Skeletal muscle satellite cell (primary cell): ENCODE results near the gene DHX15.

Experiments
- H3K27me3 ChIP-seq: 2 replicates; pipeline ENCODE4 v1.7.0; 2013; ENCODE audit warnings: low read length; ENCODE audit not compliant: control insufficient read depth, insufficient read depth
- H3K36me3 ChIP-seq: 2 replicates; pipeline ENCODE4 v1.7.0; 2013; ENCODE audit warnings: mild to moderate bottlenecking, control low read depth, low read length; ENCODE audit not compliant: insufficient read depth
- H3K4me1 ChIP-seq: 2 replicates; pipeline ENCODE4 v1.7.0; 2013; ENCODE audit warnings: low read length; ENCODE audit not compliant: control insufficient read depth, insufficient read depth
- H3K4me2 ChIP-seq: 2 replicates; pipeline ENCODE4 v1.7.0; 2013; ENCODE audit warnings: mild to moderate bottlenecking, low read length
- H3K4me3 ChIP-seq: 2 replicates; pipeline ENCODE4 v1.7.0; 2013; ENCODE audit warnings: low read length
- H3K9ac ChIP-seq: 2 replicates; pipeline ENCODE4 v1.7.0; 2013; ENCODE audit warnings: mild to moderate bottlenecking, low read depth, low read length, moderate library complexity
- H3K9me3 ChIP-seq: replicated peaks from 2 replicates; pipeline ENCODE4 v1.7.0; 2013; ENCODE audit warnings: mild to moderate bottlenecking, control low read depth, low read length

DHX15 gene

DNA sequence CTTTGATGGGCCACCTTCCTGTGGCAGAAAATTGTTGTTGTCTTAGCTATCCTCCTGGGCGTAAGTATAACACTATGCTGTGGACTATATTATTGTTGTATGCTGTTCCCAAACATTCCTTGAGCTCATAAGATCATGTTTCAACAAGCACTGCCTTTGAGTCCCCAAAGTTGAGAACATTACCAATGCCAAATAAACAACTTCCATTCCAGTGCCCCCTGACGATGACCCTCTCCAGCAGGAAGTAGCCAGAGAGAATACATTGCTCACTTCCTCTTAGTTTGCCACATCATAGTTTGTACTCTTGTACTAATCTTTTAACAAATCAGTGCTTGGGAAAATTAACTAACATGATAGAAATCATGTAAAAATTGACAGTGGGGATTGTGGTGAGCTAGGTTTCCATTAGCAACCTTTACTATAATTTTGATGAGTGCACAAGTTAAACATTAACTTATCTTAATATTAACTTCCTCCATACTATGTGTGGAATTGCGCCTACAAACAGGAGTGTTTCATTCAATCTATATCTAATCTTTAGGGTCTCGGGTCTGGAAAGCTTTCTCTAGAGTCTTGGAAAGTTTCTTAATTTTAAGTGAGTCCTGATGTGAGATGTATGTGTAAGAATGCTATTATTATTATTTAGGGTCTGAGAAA lies 20.3 kb upstream of the DHX15 start:
- no peaks in the 10 kb centered on the region for H3K9me3 ChIP-seq
- no peaks in the 10 kb centered on the region for H3K27me3 ChIP-seq

DNA sequence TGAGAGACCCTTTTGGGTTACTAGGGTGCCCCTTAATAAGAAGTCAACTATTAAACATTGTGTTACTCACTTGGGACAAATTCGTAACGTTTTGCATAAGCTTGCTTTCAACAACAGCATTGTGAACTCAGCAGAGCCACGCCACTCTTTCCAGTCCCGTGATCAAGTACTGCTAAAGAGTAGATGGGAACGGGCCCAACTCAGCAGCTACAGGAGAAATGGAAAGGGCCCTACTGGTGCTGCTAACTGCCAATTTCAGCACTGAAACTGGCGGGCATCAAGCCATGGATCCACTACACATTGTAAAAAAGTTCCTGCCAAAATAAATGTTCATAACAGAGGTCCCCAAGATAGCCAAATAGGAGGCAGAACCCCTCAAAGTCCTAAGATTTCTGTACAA lies 19.0 kb upstream of the DHX15 start:
- no peaks in the 10 kb centered on the region for H3K27me3 ChIP-seq
- H3K36me3 ChIP-seq, result no peaks in the 10 kb centered on the region
- H3K4me3 ChIP-seq, result no peak overlapping the region
- H3K4me2 ChIP-seq, result no peak overlapping the region
- no peaks in the 10 kb centered on the region for H3K4me1 ChIP-seq
- H3K9ac ChIP-seq, result no peak overlapping the region
- H3K9me3 ChIP-seq, result no peaks in the 10 kb centered on the region

More for the DNA sequence above, 20.3 kb upstream of the DHX15 start:
- H3K4me2 ChIP-seq, result no peak overlapping the region
- H3K36me3 ChIP-seq, result no peaks in the 10 kb centered on the region
- no peak overlapping the region for H3K4me3 ChIP-seq
- H3K4me1 ChIP-seq, result no peaks in the 10 kb centered on the region
- H3K9ac ChIP-seq, result no peak overlapping the region

DNA sequence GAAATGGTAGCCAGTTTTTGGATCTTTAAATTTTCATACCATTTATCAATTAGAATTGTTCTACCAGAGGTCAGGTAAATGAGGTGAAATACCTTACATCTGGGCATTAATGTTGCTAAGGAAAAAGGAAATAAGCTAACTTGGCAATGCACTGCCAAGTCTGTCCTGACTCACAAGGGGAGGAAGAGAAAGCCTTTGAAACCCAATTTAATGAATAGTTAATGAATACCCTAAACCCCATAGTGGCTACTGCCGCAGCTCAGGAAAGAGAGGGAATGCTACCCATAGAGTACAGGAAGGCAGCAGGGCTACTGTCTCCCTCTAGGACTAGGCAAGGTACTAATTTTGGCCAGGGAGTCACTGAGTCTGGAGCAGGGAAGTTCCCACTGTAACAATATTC lies 16.8 kb upstream of the DHX15 start:
- Histone ChIP-seq H3K9ac (no peak overlapping the region), H3K4me2 (no peak overlapping the region), H3K4me1 (no peaks in the 10 kb centered on the region), H3K36me3 (no peaks in the 10 kb centered on the region), H3K4me3 (no peak overlapping the region), H3K9me3 (no peaks in the 10 kb centered on the region), H3K27me3 (no peaks in the 10 kb centered on the region)

DNA sequence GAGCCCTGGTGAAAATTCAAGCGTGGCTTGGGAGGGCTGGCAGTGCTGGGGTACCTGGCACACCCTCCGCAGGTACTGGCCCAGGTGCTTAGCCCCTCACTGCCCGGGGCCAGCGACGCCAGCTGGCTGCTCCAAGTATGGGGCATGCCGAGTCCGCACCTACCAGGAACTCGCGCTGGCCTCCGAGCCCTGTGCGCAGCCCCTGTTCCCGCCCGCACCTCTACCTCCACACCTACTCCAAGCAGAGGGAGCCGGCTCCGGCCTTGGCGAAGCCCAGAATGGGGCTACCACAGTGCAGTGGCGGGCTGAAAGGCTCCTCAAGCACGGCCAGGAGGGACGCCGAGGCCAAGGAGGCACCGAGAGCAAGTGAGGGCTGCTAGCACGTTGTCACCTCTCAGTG lies 14.9 kb upstream of the DHX15 start:
- no peak overlapping the region for H3K9ac ChIP-seq
- no peaks in the 10 kb centered on the region for H3K4me1 ChIP-seq
- H3K9me3 ChIP-seq, result no peaks in the 10 kb centered on the region
- H3K27me3 ChIP-seq, result peaks cover 1% of the 10 kb centered on the region
- H3K36me3 ChIP-seq, result no peaks in the 10 kb centered on the region
- H3K4me3 ChIP-seq, result no peak overlapping the region
- H3K4me2 ChIP-seq, result no peak overlapping the region

DNA sequence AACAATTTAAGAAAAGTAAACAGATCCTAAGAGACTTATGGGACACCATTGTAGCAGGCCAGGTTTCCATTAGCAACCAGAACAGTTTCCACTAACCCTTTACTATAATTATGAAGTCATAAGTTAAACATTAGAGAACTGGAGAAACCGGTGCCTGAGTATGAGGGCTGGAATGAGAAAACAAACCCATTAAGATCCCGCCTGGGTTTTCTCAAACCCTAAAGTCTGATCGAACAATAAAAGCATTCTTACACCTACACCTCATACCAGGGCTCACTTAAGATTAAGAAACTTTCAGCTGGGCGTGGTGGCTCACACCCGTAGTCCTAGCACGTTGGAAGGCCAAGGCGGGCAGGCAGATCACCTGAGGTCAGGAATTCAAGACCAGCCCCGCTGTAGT lies 13.7 kb upstream of the DHX15 start:
- no peak overlapping the region for H3K9ac ChIP-seq
- H3K27me3 ChIP-seq, result peaks cover 4% of the 10 kb centered on the region
- H3K4me3 ChIP-seq, result no peak overlapping the region
- H3K4me1 ChIP-seq, result no peaks in the 10 kb centered on the region
- no peak overlapping the region for H3K4me2 ChIP-seq
- no peaks in the 10 kb centered on the region for H3K9me3 ChIP-seq
- H3K36me3 ChIP-seq, result no peaks in the 10 kb centered on the region

DNA sequence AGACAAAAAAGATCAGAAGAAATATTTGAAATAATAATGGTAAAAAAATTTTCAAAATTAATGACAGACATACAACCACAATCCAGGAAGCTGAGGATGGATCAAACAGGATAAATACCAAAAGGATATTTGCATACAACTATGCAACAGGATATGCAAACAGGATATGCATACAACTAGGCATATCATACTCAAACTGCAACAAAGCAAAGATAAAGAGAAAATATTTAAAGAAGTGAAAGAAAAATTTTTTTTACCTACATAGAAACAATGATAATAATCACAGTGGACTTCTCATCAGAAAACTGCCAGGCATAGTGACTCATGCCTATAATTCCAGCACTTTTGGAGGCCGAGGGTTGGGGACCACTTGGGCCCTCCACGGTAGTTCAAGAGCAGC lies 11.3 kb upstream of the DHX15 start:
- no peaks in the 10 kb centered on the region for H3K36me3 ChIP-seq
- no peak overlapping the region for H3K4me3 ChIP-seq
- H3K9ac ChIP-seq, result no peak overlapping the region
- H3K27me3 ChIP-seq, result peaks cover 9% of the 10 kb centered on the region
- no peaks in the 10 kb centered on the region for H3K9me3 ChIP-seq
- H3K4me1 ChIP-seq, result no peaks in the 10 kb centered on the region
- H3K4me2 ChIP-seq, result no peak overlapping the region

DNA sequence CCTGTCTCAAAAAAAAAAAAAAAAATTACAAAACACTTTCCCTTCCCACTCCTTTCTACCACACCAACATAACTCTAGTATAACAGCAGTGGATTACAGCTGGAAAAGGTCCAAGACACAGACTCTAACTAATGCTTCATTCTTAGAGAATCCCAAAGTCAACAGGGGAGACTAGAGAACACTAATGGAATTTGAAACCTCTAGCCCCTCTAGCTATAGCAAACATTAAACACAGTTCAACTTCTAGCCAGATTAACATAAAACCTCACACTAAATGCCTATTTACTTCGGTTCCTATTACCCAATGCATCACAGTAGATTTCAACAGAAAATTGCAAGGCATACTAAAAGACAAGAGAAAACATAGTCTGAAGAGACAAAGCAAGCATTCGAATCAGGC lies 10.5 kb upstream of the DHX15 start:
- Histone ChIP-seq H3K9me3 (no peaks in the 10 kb centered on the region), H3K4me1 (no peaks in the 10 kb centered on the region), H3K4me2 (no peak overlapping the region), H3K9ac (no peak overlapping the region), H3K36me3 (no peaks in the 10 kb centered on the region), H3K27me3 (peaks cover 9% of the 10 kb centered on the region), H3K4me3 (no peak overlapping the region)

DNA sequence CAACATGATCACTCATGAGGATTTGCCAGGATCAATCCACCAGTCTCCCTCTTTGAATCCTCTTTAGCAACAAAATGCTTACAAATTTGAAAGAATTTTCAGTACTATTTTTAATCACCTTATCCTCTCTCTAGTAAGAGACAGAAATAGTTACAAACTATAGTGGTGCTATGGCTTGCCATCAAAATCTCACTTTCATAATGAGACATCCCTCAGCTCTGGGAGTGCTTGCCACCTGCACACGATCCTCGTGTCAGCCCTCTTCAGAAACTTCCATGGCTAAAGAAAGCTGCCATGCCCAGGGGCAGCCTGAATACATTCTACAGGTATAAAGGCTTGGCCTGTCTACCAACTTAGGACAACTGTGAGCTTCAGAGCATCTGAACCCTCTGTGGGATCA lies 5.1 kb upstream of the DHX15 start:
- H3K27me3 ChIP-seq, result peaks cover 9% of the 10 kb centered on the region
- no peak overlapping the region for H3K9ac ChIP-seq
- no peak overlapping the region for H3K4me2 ChIP-seq
- no peaks in the 10 kb centered on the region for H3K9me3 ChIP-seq
- H3K4me3 ChIP-seq, result no peak overlapping the region
- no peaks in the 10 kb centered on the region for H3K36me3 ChIP-seq
- no peaks in the 10 kb centered on the region for H3K4me1 ChIP-seq

DNA sequence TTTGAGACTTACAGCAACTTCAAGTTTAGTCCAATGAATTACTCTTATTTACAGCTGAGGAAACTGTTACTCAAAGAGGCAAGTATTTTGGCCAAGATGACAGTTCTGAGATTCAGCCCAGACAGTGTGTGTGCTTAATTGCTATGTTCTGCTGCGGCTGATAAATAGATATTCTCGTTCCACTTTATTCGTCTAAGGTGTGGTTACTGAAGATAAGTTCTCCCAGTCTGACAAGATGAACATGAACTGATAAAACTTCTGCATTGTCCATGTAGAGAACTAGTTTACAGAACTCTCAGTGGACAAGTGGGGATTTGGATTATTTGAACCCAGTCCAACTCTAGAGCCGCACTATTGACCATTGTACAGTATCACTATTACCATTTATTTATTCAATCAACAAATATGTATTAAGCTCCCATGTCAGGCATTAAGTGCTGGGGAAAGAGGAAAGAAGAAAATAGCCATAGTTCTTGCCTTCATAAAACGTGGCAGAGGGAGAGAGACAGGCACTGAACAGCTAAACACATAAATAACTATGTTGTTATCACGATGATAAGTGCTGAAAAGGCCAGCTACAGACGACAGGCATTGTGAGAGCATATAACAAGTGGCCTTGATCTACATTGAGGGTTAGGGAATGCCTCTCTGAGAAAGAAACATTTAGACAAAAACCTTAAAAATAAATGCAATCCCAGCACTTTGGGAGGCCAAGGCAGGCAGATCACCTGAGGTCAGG lies 4.0 kb upstream of the DHX15 start:
- no peak overlapping the region for H3K4me2 ChIP-seq
- peaks cover 5% of the 10 kb centered on the region for H3K27me3 ChIP-seq
- no peak overlapping the region for H3K9ac ChIP-seq
- no peaks in the 10 kb centered on the region for H3K4me1 ChIP-seq
- no peaks in the 10 kb centered on the region for H3K36me3 ChIP-seq
- H3K4me3 ChIP-seq, result no peak overlapping the region
- no peaks in the 10 kb centered on the region for H3K9me3 ChIP-seq

DNA sequence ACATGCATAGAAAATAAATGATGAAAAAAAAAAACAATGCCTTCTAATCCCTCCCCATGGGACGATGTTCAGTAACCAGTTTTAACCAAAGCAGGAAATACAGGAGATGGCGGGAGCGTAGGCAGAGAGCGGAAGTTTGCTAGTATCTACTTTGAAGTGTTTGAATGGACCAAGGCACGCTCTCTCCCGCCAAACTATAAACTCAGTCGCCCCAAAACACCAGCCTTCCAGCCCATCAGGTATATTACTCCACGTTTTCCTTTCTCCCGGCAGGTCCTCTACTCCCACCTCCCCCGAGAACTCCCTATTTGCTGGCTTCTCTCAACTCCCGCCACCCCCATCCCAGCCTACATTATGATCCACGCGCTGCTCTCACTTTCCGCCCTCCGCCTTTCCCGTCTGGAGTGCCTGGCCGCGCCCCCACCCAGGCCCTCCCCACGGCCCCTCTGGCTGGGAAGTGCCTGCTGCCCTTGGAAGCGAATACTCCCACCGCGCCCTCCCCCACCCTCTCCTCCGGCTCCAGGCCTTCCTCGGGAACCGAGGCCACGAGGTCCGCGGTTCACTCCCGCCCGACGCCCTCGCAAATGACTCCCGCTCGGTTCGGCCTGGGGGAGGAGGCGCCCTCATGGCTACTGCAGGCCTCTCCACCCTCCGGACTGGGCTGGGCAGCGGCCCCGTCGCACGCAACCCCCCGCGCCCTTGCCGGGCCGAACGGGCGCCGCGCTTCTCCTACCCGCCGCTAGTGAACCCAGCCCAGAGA lies 723 bp downstream of the DHX15 start:
- no peaks in the 10 kb centered on the region for H3K9me3 ChIP-seq
- H3K36me3 ChIP-seq, result no peaks in the 10 kb centered on the region
- peak overlapping the region; percentile 93 for H3K4me3 ChIP-seq
- H3K4me1 ChIP-seq, result peaks cover 11% of the 10 kb centered on the region
- H3K4me2 ChIP-seq, result peak overlapping the region; percentile 83
- no peaks in the 10 kb centered on the region for H3K27me3 ChIP-seq
- peak overlapping the region; percentile 100 for H3K9ac ChIP-seq

DNA sequence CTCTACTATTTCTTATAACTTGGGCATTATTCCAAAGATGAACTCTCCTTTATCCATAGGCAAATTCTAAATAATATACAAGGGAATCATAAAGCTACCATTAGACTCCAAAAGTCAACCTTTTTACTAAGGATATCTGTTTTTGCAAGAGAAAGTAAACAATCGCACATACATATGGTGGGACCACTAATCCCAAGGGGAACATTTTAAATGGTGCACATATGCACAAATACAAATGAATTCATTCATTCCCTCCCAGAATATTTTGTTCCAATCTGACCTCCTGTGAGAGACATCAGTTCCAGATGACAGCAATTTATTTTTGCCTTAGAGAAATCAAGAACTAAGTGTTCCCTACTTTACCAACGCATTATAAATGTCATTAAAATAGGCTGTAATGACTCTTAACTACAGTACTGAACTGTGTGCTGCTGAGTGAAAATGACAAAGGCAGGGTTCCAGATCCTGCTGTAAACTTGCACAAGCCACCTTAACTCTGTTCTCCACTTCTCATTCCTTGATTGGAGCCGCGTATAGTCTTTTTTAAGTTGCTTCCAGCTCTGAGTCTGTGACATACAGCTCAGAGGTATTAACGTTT lies 2.0 kb downstream of the DHX15 start:
- H3K36me3 ChIP-seq, result peaks cover 6% of the 10 kb centered on the region
- H3K27me3 ChIP-seq, result no peaks in the 10 kb centered on the region
- H3K4me2 ChIP-seq, result peak overlapping the region; percentile 83
- no peaks in the 10 kb centered on the region for H3K9me3 ChIP-seq
- peaks cover 11% of the 10 kb centered on the region for H3K4me1 ChIP-seq
- H3K4me3 ChIP-seq, result peak overlapping the region; percentile 93
- peak overlapping the region; percentile 100 for H3K9ac ChIP-seq
